Activated naive CD4-positive, alpha-beta T cell (primary cell): Measurements from ENCODE around the gene GON7.
A peak's percentile ranks its signal among the peaks of the same experiment; 100 is the strongest.
"Not testable (repeated sequence)": the region's sequence is repeated elsewhere in the genome, so short reads cannot be mapped to it uniquely, and the experiment has no call there.

Experiments
- DNase-seq, 4 experiments: peaks; one replicate each; lab custom pipeline; 2025; lab: John Stamatoyannopoulos, UW

The GON7 gene

DNA sequence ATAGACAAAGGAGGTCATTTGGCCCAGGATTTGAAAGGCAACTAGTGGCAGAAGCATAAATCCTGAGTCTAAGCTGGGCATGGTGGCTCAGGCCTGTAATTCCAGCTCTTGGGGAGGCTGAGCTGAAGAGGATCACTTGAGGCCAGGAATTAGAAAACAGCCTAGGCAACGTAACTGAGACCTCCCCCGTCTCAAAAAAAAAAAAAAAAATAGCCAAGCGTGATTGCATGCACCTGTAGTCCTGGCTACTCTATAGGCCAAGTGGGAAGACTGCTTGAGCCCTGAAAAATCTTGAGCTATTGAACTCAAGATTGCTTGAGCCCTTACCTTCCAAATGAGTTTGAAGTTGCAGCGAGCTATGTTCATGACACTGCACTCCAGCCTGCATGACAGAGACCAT lies 7.8 kb downstream of the GON7 start:
- no peak for DNase-seq

GRCh38 chr14:93195316-93195999 lies 11.4 kb downstream of the GON7 start:
- DNase-seq: no peak

GRCh38 chr14:93186956-93187355 lies 19.9 kb downstream of the GON7 start:
- no peak for DNase-seq

DNA sequence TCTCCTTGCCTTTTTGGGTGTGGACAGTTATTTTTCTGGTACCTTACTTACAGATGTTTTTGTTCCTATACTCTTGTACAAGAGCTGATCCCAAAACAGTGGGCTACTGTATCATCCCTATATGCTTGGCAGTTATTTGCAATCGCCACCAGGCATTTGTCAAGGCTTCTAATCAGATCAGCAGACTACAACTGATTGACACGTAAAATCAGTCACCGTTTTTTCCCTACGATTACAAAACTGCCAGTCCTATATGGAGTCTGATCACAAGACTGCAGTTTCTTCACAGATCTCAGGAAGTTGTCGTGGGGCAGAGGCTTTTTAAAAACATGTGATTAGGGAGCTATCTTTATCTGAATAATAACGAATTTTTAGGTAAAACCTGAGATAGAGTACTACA lies 20.4 kb downstream of the GON7 start:
- no peak for DNase-seq

DNA sequence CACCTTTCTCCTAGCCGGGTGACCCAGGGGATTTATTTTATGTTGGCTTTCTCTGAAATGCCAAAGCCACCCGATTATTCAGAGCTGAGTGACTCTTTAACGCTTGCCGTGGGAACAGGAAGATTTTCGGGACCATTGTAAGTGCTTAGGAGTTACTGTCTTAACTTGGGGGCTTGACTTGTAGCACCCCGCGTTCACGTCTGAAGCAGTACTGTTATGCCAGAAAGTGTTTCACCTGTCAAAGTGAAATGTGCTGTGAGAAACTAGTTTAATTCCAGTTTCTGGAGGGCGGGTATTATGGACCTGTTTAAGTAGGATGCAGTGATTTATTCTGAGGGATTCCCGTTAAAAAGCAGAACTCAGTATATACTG lies 21.5 kb downstream of the GON7 start:
- DNase-seq: no peak

GRCh38 chr14:93184391-93185348 lies 22.2 kb downstream of the GON7 start, which contains the start of the genes LYSET and MOAP1:
LYSET (plus strand) TSS chr14:93185317; CDS start chr14:93185406, 89 bp downstream.
MOAP1 (minus strand) TSS chr14:93184897; CDS start chr14:93184242, 655 bp downstream.
- DNase-seq: peak; percentile 73 to 90 (median 80)

DNA sequence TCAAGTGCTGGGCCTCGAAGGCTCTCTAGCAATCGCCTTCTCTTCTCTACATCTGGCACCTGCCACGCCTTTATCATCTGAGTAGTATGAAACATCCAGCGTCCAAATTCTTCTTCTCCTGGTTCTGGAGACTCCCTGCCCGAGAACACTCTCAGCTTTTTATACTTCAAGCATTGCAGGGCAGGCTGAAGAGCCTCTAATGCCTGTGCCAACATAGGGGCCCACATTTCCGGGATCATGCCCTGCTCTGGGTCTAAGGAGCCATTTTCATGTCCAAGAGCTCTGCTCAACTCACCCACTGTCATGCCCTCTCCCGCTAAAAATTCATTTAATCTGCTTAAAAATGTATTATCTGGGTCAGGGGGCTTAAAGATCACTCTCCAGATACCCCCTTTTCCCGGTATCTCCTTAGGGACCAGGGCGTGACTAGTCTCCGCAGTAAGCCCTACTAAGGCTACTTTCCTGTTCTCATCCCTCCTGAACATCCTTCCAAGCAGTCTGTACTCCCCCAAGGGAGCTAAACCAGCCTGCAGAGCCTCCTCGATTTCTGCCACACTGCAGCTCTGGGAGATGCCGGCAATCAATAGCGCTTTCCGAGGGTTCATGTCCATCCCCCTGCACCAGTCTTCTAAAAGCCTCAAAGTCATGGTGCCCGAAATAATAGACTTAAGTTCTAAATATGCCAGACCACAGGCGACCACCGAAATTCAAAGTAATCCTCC lies 23.1 kb downstream of the GON7 start:
- DNase-seq: no peak

DNA sequence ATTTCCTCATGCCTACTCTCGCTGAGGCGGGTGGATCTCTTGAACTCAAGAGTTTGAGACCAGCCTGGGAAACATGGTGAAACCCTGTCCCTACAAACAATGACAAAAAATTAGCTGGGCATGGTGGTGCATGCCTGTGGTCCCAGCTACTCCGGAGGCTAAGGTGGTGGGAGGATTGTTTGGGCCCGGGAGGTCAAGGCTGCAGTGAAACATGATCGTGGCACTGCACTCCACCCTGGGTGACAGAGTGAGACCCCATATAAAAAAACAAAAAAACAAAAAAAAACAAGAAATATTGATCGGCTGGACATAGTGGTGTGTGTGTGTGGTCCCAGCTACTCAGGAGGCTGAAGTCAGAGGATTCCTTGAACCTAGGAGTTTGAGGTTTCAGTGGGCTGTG lies 31.4 kb downstream of the GON7 start:
- no peak for DNase-seq

GRCh38 chr14:93174731-93175130 lies 32.1 kb downstream of the GON7 start:
- not testable (repeated sequence) for DNase-seq

GRCh38 chr14:93173943-93174395 lies 32.9 kb downstream of the GON7 start:
- no peak for DNase-seq

GRCh38 chr14:93171376-93171775 lies 35.5 kb downstream of the GON7 start:
- no peak for DNase-seq

DNA sequence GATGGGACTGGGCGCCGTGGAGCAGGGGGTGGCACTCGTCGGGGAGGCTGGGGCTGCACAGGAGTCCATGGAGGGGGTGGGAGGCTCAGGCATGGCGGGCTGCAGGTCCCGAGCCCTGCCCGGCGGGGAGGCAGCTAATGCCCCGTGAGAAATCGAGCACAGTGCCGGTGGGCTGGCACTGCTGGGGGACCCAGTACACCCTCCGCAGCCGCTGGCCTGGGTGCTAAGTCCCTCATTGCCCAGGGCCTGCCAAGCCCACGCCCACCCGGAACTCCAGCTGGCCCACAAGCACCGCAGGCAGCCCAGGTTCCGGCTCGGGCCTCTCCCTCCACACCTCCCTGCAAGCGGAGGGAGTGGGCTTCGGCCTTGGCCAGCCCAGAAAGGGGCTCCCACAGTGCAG lies 36.7 kb downstream of the GON7 start:
- DNase-seq: not testable (repeated sequence)

DNA sequence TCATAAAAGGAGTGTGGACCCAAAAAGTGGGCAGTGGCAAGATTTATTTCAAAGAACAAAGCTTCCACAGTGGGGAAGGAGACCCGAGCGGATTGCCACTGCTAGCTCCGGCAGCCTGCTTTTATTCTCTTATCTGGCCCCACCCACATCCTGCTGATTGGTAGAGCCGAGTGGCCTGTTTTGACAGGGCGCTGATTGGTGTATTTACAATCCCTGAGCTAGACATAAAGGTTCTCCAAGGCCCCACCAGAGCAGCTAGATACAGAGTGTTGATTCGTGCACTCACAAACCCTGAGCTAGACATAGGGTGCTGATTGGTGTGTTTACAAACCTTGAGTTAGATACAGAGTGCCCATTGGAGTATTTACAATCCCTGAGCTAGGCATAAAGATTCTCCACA lies 37.2 kb downstream of the GON7 start:
- not testable (repeated sequence) for DNase-seq

GRCh38 chr14:93168610-93169009 lies 38.3 kb downstream of the GON7 start:
- DNase-seq: not testable (repeated sequence)

DNA sequence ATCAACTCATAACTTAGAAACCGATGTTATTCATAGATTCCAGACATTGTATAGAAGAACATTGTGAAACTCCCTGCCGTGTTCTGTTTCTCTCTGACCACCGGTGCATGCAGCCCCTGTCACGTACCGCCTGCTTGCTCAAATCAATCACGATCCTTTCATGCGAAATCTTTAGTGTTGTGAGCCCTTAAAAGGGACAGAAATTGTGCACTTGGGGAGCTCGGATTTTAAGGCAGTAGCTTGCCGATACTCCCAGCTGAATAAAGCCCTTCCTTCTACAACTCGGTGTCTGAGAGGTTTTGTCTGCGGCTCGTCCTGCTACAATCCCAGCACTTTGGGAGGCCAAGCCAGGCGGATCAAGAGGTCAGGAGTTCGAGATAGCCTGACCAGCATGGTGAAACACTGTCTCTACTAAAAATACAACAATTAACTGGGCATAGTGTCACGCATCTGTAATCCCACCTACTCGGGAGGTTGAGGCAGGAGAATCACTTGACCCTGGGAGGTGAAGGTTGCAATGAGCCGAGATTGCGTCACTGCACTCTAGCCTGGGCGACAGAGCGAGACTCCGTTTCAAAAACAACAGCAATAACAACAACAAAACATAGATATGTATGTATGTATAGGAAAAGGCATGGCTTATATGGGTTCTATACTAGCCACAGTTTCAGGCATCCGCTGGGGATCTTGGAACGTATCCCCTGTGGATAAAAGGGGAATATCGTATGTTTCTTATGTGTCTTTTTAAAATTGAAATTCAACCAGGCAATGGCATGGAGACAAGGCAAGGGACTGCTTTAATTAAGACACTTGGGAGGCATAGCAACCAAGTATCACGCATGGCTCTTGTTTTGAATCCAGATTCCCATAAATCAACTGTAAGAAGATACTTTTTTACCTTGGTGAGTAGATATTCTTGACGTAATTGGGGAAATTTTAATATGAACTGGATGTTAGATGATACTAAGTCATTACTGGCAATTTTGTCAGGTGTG lies 41.3 kb downstream of the GON7 start:
- not testable (repeated sequence) for DNase-seq

- DNase-seq: no peak
These were observed 43.3 kb downstream of the GON7 start for GRCh38 chr14:93163564-93163963.

DNA sequence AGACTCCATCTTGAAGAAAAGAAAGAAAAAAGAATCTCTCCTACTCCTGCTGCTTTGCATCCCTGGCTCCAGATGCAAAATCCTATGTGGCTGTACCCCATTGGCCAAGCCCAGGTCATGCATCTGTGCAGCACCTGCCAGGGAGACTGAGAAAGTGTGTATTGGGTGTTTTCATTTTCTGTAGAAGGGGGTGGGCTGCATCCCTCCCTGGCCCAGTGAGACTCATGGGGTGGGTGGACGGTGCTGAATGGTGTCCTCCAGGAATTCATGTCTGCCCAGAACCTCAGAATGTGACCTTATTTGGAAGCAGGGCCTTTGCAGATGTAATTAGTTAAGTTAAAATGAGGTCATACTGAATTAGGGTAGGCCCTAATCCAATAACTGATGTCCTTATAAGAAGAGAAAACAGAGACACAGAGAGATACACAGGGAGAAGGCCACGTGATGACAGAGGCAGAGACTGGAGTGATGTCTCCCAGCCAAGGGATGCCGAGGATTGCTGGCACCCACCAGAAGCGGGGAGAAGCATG lies 45.4 kb downstream of the GON7 start:
- DNase-seq: no peak

DNA sequence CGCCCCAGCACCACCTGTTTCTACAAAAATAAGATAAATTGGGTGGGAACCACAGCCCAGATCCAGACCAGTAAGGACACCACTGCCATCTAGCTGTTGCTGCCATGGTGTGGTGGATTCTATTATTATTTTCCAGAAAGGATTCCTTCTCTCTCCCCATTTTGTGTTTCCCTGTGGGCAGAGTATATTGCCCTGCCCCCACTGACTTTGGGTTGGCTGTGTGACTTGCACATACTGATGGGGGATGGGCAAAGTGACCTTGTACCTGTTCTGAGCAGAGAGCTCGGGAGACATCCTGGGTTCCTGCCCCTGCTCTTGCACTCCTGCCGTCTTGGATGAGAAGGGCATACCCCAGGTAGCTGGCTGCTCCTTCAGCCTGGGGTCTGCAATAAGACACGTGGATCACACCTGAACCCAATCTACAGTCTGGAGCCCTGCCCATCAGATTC lies 46.5 kb downstream of the GON7 start:
- DNase-seq: no peak

GRCh38 chr14:93159625-93160352 lies 47.1 kb downstream of the GON7 start:
- DNase-seq: not testable (repeated sequence)

GRCh38 chr14:93158349-93158748 lies 48.5 kb downstream of the GON7 start:
- not testable (repeated sequence) for DNase-seq
